SK-N-SH (cell line): ENCODE measurements around the gene RAMP1. TPM values are rescaled to one million over a fixed set of nuclear protein-coding genes. Genes with fewer than 3 reads are reported as not detected.

Experiments
- CTCF ChIP-seq: fragments of 200-600 bp; sonication (generic); IDR thresholded peaks from 2 replicates; pipeline ENCODE4 v1.6.1; 2017; ENCODE audit warnings: antibody characterized with exemption, mild to moderate bottlenecking, moderate library complexity
- EP300 ChIP-seq, 2 experiments: IDR thresholded peaks; 2 replicates each; pipeline versions ENCODE4 v1.4.0 to v1.6.1; 2012; ENCODE audit warnings: borderline replicate concordance in 1 of 2, low read depth in 1 of 2, low read length in 1 of 2
- FOXJ3 ChIP-seq: sonication (generic); formaldehyde crosslinking; IDR thresholded peaks from 2 replicates; pipeline ENCODE4 v1.5.1; 2020; ENCODE audit warnings: mild to moderate bottlenecking, missing genetic modification reagents
- FOXM1 ChIP-seq: IDR thresholded peaks from 2 replicates; pipeline ENCODE4 v1.4.0; 2012; ENCODE audit warnings: low read depth, mild to moderate bottlenecking
- GABPA ChIP-seq: IDR thresholded peaks from 2 replicates; pipeline ENCODE4 v1.4.0; 2012; ENCODE audit warnings: low read depth, mild to moderate bottlenecking
- GATA2 ChIP-seq: sonication (generic); formaldehyde crosslinking; IDR thresholded peaks from 2 replicates; pipeline ENCODE4 v1.5.0; 2020; ENCODE audit warnings: mild to moderate bottlenecking, missing genetic modification reagents
- IRF3 ChIP-seq: fragments of 150-350 bp; IDR thresholded peaks from 2 replicates; pipeline ENCODE4 v1.6.1; 2016; ENCODE audit warnings: mild to moderate bottlenecking, low read depth, low read length
- JUND ChIP-seq: IDR thresholded peaks from 2 replicates; pipeline ENCODE4 v1.4.0; 2012
- MAX ChIP-seq: IDR thresholded peaks from 2 replicates; pipeline ENCODE4 v1.4.0; 2012; ENCODE audit warnings: low read depth
- MEF2A ChIP-seq: IDR thresholded peaks from 2 replicates; pipeline ENCODE4 v1.4.0; 2012; ENCODE audit warnings: low read depth, borderline replicate concordance
- NFIC ChIP-seq: IDR thresholded peaks from 2 replicates; pipeline ENCODE4 v1.4.0; 2012; ENCODE audit warnings: borderline replicate concordance
- NRF1 ChIP-seq: IDR thresholded peaks from 2 replicates; pipeline ENCODE4 v1.6.1; 2012; ENCODE audit warnings: low read depth, mild to moderate bottlenecking, low read length
- POLR2AphosphoS5 ChIP-seq: IDR thresholded peaks from 2 replicates; pipeline ENCODE4 v1.6.1; 2012; ENCODE audit warnings: low read depth, low read length
- RAD21 ChIP-seq: IDR thresholded peaks from 2 replicates; pipeline ENCODE4 v1.6.1; 2012; ENCODE audit warnings: mild to moderate bottlenecking, low read length
- REST ChIP-seq: IDR thresholded peaks from 2 replicates; pipeline ENCODE4 v1.6.1; 2012; ENCODE audit warnings: mild to moderate bottlenecking, low read depth, low read length, moderate library complexity
- RFX5 ChIP-seq: IDR thresholded peaks from 2 replicates; pipeline ENCODE4 v1.6.1; 2012; ENCODE audit warnings: mild to moderate bottlenecking, improper control_type of control experiment, low read length
- RXRA ChIP-seq: IDR thresholded peaks from 2 replicates; pipeline ENCODE4 v1.4.0; 2012; ENCODE audit warnings: low read depth, mild to moderate bottlenecking, borderline replicate concordance
- TCF12 ChIP-seq: IDR thresholded peaks from 2 replicates; pipeline ENCODE4 v1.4.0; 2012
- USF1 ChIP-seq: IDR thresholded peaks from 2 replicates; pipeline ENCODE4 v1.4.0; 2012; ENCODE audit warnings: low read depth, borderline replicate concordance
- USF2 ChIP-seq: fragments of 150-350 bp; IDR thresholded peaks from 2 replicates; pipeline ENCODE4 v1.6.1; 2017; ENCODE audit warnings: antibody characterized with exemption, low read length, low read depth, borderline replicate concordance
- polyA plus RNA-seq, 3 experiments: library from polyadenylated mRNA; depleted of rRNA; stranded (reverse); fragments of >200 nt; gene quantifications; 2 replicates each; pipeline ENCODE4 v1.2.3, GENCODE V29; 2012

Gene RAMP1
- polyA plus RNA-seq, 1 of the 3 experiments (the other 2 are of a cell fraction), result 27.9 TPM

GRCh38 chr2:237858294-237859081 lies 935 bp upstream of the RAMP1 start (continued):
- TF ChIP-seq CTCF (peak; percentile 81), NFIC (no peak), MEF2A (no peak), JUND (no peak), GABPA (no peak), RXRA (no peak), GATA2 (no peak), RFX5 (no peak), FOXM1 (no peak), EP300 (IDR thresholded peaks at IDR 0.05; ENCODE audit: borderline replicate concordance in 1 of 2, low read depth in 1 of 2, low read length in 1 of 2) (no peak), USF2 (no peak), RAD21 (peak; percentile 99), REST (no peak), MAX (no peak), USF1 (no peak), TCF12 (no peak), NRF1 (no peak), FOXJ3 (CRISPR knock-in tag) (no peak), POLR2AphosphoS5 (no peak), IRF3 (no peak)
